ENCODE data around the gene C6orf62.

The C6orf62 gene

DNA sequence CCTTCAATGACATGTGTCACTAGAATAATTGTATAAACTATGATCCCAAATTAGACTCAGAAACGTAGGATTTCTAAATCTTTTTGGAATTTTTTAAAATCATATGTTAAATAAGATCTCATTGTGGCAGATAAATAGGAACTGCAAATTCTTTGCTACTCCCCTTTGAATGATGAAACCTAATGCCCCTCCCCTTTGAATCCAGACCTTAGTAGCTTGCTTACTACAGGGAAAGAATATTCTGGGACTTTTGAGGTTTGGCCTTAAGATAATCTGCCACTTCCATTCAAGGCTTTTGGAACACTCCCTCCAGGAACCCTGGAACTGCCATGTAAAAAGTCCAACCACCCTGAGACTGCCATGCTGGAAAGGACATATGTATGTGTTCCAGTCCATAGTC is 59.4 kb downstream of the C6orf62 start:
- peaks cover 35% of the 10 kb centered on the region for H3K36me3 ChIP-seq (ENCODE audit: insufficient read depth, low read length)
- H3K9ac ChIP-seq (ENCODE audit: insufficient read length), result no peak overlapping the region
- no peak for DNase-seq (ENCODE audit: low read depth, low spot score)
- H3K4me3 ChIP-seq, result no peak overlapping the region
- no peak overlapping the region for H3K27ac ChIP-seq
- no peaks in the 10 kb centered on the region for H3K9me3 ChIP-seq (ENCODE audit: low read depth, low read length)
- no peak for TF ChIP-seq FOXP2 (optimal IDR thresholded peaks at IDR 0.05; ENCODE audit: control extremely low read depth, extremely low read length, insufficient read depth)
- no peak for TF ChIP-seq EZH2 (IDR thresholded peaks at IDR 0.05)
- TF ChIP-seq POLR2AphosphoS5 (IDR thresholded peaks at IDR 0.05; ENCODE audit: borderline replicate concordance, low read depth, low read length), result no peak

DNA sequence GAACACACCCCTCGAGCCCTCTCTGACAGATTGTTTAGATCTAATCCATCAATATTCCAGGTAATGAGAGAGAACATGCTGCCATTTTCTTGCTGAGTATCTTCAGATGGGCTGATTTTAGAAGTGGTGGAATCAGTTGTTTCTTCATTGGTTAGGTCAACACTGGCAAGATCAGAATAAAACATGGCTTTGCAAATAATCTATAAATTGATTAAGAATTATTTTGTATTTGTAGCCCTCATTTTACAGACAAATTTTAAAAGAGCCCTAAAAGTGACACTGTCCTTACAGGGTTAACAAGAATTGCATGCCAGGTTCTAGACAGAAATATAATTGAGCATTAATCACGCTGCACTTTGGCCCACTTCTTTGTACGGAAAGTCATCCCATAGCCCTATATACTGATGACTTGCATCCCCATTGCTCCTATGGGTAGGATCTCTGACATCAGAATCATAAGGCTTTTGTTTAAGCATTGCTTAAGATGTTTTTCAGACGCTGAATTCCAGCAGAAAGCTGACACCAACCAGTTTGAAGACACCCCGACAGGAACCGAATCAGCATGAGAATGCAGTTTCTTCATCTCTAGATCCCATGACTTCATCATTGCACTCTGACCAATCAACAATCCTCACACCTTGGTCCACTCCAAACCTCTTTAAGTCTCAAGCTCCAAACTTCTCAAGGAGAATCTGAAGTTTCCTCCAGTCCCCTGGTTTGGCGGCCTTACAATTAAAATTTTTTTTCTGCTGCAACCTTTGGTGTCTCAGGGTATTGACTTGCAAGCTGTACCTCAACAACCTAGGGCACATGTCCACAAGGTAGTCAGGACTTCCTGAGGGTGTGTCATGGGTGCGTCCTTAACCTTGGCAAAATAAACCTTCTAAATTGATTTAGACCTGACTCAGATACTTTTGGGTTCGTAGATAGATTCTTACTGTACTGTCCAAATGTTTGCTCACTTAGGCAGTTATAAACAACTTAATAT is 60.1 kb downstream of the C6orf62 start:
- H3K36me3 ChIP-seq (ENCODE audit: insufficient read depth, low read length), result peaks cover 33% of the 10 kb centered on the region
- no peak overlapping the region for H3K27ac ChIP-seq

DNA sequence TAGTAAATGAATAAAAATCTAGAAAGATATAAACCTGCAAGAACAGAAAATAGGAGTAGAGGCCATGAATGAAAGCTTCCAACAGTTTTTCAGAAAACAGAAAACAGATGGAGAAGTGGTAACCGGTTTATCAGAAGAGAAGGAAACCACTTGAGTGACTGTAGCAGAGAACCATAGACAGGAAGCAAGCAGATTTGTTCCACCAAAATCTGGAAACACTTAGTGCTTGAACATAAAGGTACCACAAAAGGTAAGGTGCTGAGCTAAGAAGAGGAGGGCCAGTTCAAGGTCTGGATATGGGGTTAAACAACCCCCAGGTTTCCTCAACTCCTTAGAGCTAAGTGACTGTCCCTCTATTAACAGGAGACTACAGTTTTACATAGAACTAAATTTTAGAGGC is 63.7 kb downstream of the C6orf62 start:
- H3K4me3 ChIP-seq, result no peak overlapping the region
- no peak overlapping the region for H3K27ac ChIP-seq
- peaks cover 50% of the 10 kb centered on the region for H3K36me3 ChIP-seq (ENCODE audit: insufficient read depth, low read length)
- TF ChIP-seq FOXP2 (optimal IDR thresholded peaks at IDR 0.05; ENCODE audit: control extremely low read depth, extremely low read length, insufficient read depth), result no peak
- TF ChIP-seq EZH2 (IDR thresholded peaks at IDR 0.05), result no peak
- no peak for TF ChIP-seq POLR2AphosphoS5 (IDR thresholded peaks at IDR 0.05; ENCODE audit: borderline replicate concordance, low read depth, low read length)
- no peaks in the 10 kb centered on the region for H3K9me3 ChIP-seq (ENCODE audit: low read depth, low read length)
- no peak overlapping the region for H3K9ac ChIP-seq (ENCODE audit: insufficient read length)
- no peak for DNase-seq (ENCODE audit: low read depth, low spot score)

More for the DNA sequence above, 60.1 kb downstream of the C6orf62 start:
- DNase-seq (ENCODE audit: low read depth, low spot score), result no peak
- Histone ChIP-seq H3K9ac (ENCODE audit: insufficient read length) (no peak overlapping the region), H3K9me3 (ENCODE audit: low read depth, low read length) (no peaks in the 10 kb centered on the region), H3K4me3 (no peak overlapping the region)
- TF ChIP-seq POLR2AphosphoS5 (IDR thresholded peaks at IDR 0.05; ENCODE audit: borderline replicate concordance, low read depth, low read length) (no peak), FOXP2 (optimal IDR thresholded peaks at IDR 0.05; ENCODE audit: control extremely low read depth, extremely low read length, insufficient read depth) (no peak), EZH2 (IDR thresholded peaks at IDR 0.05) (no peak)
